PC-9 (cell line): ENCODE measurements around the gene MYBPC2.

Experiments used
- EZH2 ChIP-seq: fragments of 200-600 bp; sonication (generic); IDR thresholded peaks from 2 replicates; pipeline ENCODE4 v1.8.0; 2017; ENCODE audit warnings: antibody characterized with exemption, low read depth
- TF ChIP-seq, protein P1 (sequence below): fragments of 200-600 bp; sonication (generic); conservative IDR thresholded peaks from 2 replicates; pipeline ENCODE4 v1.6.1; 2017; ENCODE audit warnings: mixed run types, antibody characterized with exemption, mild to moderate bottlenecking, moderate library complexity

DNA sequence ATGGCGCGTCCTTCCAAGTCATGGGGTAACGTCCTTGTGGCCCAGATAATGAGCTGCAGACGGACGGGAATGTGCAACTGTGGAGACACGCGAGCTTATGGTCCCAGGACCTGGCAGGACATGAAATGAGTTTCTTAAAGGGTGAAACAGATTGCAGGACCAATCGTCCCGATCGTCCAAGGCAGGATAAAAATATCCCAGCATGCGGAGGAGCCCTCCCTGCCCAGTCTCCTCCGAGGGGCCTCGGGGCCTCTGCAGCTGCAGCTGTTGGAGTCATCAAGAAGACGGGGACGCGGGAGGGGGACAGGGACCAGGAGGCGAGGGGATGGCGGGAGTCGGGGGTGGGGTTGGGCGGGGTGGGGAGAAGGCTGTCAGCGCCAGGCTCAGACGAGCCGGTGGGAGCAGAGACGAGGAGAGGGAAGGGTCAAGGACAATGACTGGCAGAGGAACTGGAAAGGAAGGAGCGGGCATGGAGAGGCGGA, 58.3 kb downstream of the MYBPC2 start:
- TF ChIP-seq, protein P1, sequence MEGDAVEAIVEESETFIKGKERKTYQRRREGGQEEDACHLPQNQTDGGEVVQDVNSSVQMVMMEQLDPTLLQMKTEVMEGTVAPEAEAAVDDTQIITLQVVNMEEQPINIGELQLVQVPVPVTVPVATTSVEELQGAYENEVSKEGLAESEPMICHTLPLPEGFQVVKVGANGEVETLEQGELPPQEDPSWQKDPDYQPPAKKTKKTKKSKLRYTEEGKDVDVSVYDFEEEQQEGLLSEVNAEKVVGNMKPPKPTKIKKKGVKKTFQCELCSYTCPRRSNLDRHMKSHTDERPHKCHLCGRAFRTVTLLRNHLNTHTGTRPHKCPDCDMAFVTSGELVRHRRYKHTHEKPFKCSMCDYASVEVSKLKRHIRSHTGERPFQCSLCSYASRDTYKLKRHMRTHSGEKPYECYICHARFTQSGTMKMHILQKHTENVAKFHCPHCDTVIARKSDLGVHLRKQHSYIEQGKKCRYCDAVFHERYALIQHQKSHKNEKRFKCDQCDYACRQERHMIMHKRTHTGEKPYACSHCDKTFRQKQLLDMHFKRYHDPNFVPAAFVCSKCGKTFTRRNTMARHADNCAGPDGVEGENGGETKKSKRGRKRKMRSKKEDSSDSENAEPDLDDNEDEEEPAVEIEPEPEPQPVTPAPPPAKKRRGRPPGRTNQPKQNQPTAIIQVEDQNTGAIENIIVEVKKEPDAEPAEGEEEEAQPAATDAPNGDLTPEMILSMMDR, result no peak
- TF ChIP-seq EZH2, result no peak
